ENCODE data around the gene MIA3.

DNA sequence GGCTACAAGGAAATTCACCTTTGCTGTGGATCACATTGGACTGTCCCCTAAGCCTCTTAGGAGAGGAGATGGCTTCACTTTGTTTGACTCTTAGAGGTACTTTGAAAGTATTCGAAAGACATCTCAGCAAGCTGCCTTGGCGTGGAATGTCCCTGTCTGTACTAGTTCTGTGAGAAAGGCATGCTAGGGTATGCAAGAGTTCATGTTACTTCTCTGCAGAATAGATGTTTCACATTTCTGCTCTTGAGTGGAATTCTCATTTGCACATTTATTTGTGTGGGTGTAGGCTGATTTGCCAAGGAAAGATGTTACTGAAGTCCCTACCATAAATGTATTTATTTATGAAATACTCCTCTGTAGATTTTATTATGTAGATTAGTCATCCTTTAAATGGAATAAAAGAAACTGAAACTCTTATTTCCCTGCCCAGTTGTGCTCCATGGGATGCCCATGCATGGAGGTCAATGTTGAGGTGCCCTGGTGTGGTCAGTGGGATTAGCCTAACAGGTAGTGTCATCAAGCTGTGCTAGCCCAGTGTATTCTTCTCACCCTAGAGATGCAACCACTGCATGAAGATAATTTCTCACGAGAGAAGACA, 13.8 kb downstream of the MIA3 start:
- TF ChIP-seq, protein P1, sequence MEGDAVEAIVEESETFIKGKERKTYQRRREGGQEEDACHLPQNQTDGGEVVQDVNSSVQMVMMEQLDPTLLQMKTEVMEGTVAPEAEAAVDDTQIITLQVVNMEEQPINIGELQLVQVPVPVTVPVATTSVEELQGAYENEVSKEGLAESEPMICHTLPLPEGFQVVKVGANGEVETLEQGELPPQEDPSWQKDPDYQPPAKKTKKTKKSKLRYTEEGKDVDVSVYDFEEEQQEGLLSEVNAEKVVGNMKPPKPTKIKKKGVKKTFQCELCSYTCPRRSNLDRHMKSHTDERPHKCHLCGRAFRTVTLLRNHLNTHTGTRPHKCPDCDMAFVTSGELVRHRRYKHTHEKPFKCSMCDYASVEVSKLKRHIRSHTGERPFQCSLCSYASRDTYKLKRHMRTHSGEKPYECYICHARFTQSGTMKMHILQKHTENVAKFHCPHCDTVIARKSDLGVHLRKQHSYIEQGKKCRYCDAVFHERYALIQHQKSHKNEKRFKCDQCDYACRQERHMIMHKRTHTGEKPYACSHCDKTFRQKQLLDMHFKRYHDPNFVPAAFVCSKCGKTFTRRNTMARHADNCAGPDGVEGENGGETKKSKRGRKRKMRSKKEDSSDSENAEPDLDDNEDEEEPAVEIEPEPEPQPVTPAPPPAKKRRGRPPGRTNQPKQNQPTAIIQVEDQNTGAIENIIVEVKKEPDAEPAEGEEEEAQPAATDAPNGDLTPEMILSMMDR (conservative IDR thresholded peaks at IDR 0.05; ENCODE audit: low read length), result no peak
- no peak for TF ChIP-seq EZH2phosphoT487 (IDR thresholded peaks at IDR 0.05; ENCODE audit: borderline replicate concordance)
